ENCODE results near the gene FNIP1.
"Not testable (repeated sequence)": the region's sequence is repeated elsewhere in the genome, so short reads cannot be mapped to it uniquely, and the experiment has no call there.

Gene FNIP1

DNA sequence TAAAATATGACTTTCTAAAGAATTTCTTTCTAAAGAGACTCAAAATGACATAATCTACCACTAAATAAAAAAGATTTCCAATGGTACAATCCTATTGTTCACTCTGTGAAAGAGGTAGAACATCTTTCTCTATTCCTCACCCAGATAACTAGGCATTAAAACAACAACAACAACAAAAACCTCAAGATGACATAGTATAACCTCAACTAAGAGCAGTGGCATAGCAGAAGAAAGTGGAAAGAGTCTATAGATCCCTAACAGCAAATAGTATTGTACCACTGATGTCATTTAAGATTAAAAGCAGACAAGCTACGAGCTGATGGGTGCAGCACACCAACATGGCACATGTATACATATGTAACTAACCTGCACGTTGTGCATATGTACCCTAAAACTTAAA is 191.7 kb downstream of the FNIP1 start:
- no peak for DNase-seq

DNA sequence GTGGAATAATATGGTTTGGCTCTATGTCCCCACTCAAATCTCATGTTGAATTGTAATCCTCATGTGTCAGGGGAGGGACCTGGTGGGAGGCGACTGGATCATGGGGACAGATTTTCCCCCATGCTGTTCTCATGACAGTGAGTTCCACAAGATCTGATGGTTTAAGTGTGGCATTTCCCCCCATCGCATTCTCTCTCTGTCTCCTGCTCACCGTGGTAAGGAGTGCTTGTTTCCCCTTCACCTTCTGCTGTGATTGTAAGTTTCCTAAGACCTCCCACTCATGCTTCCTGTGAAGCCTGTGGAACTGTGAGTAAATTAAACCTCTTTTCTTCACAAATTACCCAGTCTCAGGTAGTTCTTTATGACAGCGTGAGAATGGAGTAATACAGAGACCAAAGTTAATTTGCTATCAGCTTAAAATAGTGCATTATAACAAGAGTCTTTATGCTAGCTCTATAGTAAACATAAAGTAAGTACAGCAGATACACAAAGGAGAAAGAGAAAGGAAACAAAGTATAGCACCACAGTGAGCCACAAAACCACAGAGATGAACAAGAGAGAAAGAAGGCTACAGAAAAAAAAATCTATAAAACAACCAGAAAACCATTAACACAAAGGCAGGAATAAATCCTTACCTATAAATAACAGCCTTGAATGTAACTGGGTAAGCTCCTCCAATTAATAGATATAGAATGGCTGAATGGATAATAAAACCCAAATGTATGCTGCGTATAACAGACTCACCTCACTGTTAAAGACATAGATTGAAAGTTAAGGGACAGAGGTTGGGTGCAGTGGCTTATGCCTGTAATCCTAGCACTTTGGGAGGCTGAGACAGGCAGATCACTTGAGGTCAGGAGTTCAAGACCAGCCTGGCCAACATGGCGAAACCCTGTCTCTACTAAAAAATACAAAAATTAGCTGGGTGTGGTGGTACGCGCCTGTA is 201.5 kb downstream of the FNIP1 start:
- DNase-seq = no peak

DNA sequence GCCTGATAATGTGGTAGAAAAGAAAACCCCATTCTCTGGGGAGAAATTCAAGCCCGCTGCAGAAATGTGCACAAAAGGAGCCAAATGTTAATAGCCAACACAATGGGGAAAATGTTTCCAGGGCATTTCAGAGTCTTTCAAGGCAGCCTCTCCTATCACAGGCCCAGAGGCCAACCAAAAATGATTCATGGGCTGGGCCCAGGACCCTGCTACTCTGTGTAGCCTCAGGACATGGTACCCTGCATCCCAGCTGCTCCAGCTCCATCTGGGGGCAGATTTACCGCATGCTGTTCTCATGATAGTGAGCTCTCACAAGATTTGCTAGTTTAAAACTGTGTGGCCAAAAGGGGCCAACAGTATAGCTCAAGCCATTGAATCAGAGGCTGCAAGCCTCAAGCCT is 202.9 kb downstream of the FNIP1 start:
- DNase-seq = no peak

DNA sequence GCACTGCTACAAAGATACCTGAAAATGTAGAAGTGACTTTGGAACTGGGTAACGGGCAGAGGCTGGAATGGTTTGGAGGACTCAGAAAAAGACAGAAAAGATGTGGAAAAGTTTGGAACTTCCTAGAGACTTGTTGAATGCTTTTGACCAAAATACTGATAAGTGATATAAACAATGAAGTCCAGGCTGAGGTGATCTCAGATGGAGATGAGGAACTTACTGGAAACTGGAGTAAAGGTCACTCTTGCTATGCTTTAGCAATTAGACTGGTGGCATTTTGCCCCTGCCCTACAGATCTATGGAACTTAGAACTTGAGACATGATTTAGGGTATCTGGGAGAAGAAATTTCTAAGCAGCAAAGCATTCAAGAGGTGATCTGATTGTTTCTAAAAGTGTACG is 203.4 kb downstream of the FNIP1 start:
- DNase-seq = not testable (repeated sequence)
